ENCODE results near the gene BEX4. TPM values are rescaled to one million over a fixed set of nuclear protein-coding genes. Genes with fewer than 3 reads are reported as not detected.
A peak's percentile ranks its signal among the peaks of the same experiment; 100 is the strongest.

The BEX4 gene
- total and polyA plus RNA-seq, 2 experiments from 2014 or later = 39.3 to 135 TPM

DNA sequence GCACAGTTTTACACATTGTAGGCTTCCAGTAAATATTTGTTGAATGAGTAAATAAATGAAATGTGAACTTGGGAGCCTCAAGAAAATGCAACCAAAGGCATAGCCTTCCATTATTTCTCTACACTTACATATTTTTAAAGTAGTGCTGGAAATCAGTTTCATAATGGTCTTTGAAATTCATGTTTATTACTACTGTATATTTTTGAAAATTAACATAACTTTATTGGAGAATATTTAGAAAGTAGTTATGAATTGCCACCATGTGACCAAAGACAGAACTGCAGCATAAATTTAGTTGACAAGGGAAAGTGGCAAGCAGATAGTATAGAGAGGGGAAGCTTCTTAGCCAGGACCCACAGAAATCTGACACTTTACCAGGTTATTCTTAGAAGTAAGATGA is 33.6 kb downstream of the BEX4 start:
- peak; percentile 10 for DNase-seq (ENCODE audit: low spot score)
- Histone ChIP-seq H4K20me1 (replicated peaks; ENCODE audit: insufficient read depth) (no peaks in the 10 kb centered on the region), H3K79me2 (replicated peaks; ENCODE audit: insufficient read depth) (peaks cover 8% of the 10 kb centered on the region), H3K27ac (ENCODE audit: low read depth) (no peak overlapping the region), H3K4me3 (no peak overlapping the region), H3K36me3 (ENCODE audit: insufficient read depth) (peaks cover 6% of the 10 kb centered on the region; the same call in 1 of the 2 replicates), H3K27me3 (ENCODE audit: insufficient read depth) (no peaks in the 10 kb centered on the region), H3K4me1 (ENCODE audit: insufficient read depth) (peaks cover 9% of the 10 kb centered on the region), H2AFZ (no peak overlapping the region), H3K4me2 (no peak overlapping the region), H3K9me2 (ENCODE audit: insufficient read depth) (no peaks in the 10 kb centered on the region), H3F3A (replicated peaks; ENCODE audit: low read depth) (no peaks in the 10 kb centered on the region)
- Mint-ChIP-seq H3K4me3 (no peak overlapping the region), H3K4me1 (peaks cover 22% of the 10 kb centered on the region; the same call in 2 of the 3 replicates), H3K9me3 (no peaks in the 10 kb centered on the region), H3K27me3 (ENCODE audit: insufficient read depth, low read depth, poor library complexity) (peaks cover 3% of the 10 kb centered on the region), H3K27ac (no peak overlapping the region), H3K36me3 (ENCODE audit: low read depth) (peaks cover 19% of the 10 kb centered on the region)
- no peak for ATAC-seq
- TF ChIP-seq, protein P1, sequence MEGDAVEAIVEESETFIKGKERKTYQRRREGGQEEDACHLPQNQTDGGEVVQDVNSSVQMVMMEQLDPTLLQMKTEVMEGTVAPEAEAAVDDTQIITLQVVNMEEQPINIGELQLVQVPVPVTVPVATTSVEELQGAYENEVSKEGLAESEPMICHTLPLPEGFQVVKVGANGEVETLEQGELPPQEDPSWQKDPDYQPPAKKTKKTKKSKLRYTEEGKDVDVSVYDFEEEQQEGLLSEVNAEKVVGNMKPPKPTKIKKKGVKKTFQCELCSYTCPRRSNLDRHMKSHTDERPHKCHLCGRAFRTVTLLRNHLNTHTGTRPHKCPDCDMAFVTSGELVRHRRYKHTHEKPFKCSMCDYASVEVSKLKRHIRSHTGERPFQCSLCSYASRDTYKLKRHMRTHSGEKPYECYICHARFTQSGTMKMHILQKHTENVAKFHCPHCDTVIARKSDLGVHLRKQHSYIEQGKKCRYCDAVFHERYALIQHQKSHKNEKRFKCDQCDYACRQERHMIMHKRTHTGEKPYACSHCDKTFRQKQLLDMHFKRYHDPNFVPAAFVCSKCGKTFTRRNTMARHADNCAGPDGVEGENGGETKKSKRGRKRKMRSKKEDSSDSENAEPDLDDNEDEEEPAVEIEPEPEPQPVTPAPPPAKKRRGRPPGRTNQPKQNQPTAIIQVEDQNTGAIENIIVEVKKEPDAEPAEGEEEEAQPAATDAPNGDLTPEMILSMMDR (conservative IDR thresholded peaks at IDR 0.05; ENCODE audit: low read depth in 2 of 2) = peak; percentile 34 to 38; a peak in 2 of 4 replicates
- TF ChIP-seq, protein P2, sequence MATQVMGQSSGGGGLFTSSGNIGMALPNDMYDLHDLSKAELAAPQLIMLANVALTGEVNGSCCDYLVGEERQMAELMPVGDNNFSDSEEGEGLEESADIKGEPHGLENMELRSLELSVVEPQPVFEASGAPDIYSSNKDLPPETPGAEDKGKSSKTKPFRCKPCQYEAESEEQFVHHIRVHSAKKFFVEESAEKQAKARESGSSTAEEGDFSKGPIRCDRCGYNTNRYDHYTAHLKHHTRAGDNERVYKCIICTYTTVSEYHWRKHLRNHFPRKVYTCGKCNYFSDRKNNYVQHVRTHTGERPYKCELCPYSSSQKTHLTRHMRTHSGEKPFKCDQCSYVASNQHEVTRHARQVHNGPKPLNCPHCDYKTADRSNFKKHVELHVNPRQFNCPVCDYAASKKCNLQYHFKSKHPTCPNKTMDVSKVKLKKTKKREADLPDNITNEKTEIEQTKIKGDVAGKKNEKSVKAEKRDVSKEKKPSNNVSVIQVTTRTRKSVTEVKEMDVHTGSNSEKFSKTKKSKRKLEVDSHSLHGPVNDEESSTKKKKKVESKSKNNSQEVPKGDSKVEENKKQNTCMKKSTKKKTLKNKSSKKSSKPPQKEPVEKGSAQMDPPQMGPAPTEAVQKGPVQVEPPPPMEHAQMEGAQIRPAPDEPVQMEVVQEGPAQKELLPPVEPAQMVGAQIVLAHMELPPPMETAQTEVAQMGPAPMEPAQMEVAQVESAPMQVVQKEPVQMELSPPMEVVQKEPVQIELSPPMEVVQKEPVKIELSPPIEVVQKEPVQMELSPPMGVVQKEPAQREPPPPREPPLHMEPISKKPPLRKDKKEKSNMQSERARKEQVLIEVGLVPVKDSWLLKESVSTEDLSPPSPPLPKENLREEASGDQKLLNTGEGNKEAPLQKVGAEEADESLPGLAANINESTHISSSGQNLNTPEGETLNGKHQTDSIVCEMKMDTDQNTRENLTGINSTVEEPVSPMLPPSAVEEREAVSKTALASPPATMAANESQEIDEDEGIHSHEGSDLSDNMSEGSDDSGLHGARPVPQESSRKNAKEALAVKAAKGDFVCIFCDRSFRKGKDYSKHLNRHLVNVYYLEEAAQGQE (IDR thresholded peaks at IDR 0.05; ENCODE audit: unreplicated experiment) = no peak

DNA sequence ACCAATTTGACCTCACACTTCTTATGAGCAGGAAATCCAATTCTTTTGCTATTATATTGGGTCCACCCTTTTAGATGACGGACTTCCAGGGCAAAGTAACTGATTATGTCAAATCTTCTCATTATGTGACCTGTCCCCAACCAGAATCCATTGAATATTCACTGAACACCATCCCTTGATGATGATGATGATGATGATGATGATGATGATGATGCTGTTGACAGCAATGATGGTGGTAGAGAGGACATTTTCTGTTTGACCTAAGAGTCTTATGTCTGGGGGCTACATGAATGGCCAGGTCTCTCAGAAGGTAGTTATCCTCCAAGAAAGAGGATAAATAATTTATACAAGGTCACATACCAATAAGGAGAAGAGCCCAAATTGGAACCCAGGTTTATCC is 34.9 kb downstream of the BEX4 start:
- Histone ChIP-seq H3K27ac (ENCODE audit: low read depth) (no peak overlapping the region), H3K4me2 (no peak overlapping the region), H3K27me3 (ENCODE audit: insufficient read depth) (no peaks in the 10 kb centered on the region), H4K20me1 (replicated peaks; ENCODE audit: insufficient read depth) (no peaks in the 10 kb centered on the region), H3K9me2 (ENCODE audit: insufficient read depth) (no peaks in the 10 kb centered on the region), H3K4me1 (ENCODE audit: insufficient read depth) (peaks cover 11% of the 10 kb centered on the region), H3K36me3 (ENCODE audit: insufficient read depth) (peaks cover 6% of the 10 kb centered on the region; the same call in 1 of the 2 replicates), H3K4me3 (no peak overlapping the region), H3K79me2 (replicated peaks; ENCODE audit: insufficient read depth) (peaks cover 12% of the 10 kb centered on the region), H3F3A (replicated peaks; ENCODE audit: low read depth) (no peaks in the 10 kb centered on the region), H2AFZ (no peak overlapping the region)
- Mint-ChIP-seq H3K36me3 (ENCODE audit: low read depth) (peaks cover 27% of the 10 kb centered on the region), H3K9me3 (no peaks in the 10 kb centered on the region), H3K4me1 (peaks cover 21% of the 10 kb centered on the region; the same call in 2 of the 3 replicates), H3K27me3 (ENCODE audit: insufficient read depth, low read depth, poor library complexity) (peaks cover 5% of the 10 kb centered on the region), H3K27ac (no peak overlapping the region), H3K4me3 (no peak overlapping the region)
- DNase-seq (ENCODE audit: low spot score) = no peak
- ATAC-seq = no peak
- TF ChIP-seq, protein P3, sequence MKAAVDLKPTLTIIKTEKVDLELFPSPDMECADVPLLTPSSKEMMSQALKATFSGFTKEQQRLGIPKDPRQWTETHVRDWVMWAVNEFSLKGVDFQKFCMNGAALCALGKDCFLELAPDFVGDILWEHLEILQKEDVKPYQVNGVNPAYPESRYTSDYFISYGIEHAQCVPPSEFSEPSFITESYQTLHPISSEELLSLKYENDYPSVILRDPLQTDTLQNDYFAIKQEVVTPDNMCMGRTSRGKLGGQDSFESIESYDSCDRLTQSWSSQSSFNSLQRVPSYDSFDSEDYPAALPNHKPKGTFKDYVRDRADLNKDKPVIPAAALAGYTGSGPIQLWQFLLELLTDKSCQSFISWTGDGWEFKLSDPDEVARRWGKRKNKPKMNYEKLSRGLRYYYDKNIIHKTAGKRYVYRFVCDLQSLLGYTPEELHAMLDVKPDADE (IDR thresholded peaks at IDR 0.05) = no peak
- TF ChIP-seq, protein P4, sequence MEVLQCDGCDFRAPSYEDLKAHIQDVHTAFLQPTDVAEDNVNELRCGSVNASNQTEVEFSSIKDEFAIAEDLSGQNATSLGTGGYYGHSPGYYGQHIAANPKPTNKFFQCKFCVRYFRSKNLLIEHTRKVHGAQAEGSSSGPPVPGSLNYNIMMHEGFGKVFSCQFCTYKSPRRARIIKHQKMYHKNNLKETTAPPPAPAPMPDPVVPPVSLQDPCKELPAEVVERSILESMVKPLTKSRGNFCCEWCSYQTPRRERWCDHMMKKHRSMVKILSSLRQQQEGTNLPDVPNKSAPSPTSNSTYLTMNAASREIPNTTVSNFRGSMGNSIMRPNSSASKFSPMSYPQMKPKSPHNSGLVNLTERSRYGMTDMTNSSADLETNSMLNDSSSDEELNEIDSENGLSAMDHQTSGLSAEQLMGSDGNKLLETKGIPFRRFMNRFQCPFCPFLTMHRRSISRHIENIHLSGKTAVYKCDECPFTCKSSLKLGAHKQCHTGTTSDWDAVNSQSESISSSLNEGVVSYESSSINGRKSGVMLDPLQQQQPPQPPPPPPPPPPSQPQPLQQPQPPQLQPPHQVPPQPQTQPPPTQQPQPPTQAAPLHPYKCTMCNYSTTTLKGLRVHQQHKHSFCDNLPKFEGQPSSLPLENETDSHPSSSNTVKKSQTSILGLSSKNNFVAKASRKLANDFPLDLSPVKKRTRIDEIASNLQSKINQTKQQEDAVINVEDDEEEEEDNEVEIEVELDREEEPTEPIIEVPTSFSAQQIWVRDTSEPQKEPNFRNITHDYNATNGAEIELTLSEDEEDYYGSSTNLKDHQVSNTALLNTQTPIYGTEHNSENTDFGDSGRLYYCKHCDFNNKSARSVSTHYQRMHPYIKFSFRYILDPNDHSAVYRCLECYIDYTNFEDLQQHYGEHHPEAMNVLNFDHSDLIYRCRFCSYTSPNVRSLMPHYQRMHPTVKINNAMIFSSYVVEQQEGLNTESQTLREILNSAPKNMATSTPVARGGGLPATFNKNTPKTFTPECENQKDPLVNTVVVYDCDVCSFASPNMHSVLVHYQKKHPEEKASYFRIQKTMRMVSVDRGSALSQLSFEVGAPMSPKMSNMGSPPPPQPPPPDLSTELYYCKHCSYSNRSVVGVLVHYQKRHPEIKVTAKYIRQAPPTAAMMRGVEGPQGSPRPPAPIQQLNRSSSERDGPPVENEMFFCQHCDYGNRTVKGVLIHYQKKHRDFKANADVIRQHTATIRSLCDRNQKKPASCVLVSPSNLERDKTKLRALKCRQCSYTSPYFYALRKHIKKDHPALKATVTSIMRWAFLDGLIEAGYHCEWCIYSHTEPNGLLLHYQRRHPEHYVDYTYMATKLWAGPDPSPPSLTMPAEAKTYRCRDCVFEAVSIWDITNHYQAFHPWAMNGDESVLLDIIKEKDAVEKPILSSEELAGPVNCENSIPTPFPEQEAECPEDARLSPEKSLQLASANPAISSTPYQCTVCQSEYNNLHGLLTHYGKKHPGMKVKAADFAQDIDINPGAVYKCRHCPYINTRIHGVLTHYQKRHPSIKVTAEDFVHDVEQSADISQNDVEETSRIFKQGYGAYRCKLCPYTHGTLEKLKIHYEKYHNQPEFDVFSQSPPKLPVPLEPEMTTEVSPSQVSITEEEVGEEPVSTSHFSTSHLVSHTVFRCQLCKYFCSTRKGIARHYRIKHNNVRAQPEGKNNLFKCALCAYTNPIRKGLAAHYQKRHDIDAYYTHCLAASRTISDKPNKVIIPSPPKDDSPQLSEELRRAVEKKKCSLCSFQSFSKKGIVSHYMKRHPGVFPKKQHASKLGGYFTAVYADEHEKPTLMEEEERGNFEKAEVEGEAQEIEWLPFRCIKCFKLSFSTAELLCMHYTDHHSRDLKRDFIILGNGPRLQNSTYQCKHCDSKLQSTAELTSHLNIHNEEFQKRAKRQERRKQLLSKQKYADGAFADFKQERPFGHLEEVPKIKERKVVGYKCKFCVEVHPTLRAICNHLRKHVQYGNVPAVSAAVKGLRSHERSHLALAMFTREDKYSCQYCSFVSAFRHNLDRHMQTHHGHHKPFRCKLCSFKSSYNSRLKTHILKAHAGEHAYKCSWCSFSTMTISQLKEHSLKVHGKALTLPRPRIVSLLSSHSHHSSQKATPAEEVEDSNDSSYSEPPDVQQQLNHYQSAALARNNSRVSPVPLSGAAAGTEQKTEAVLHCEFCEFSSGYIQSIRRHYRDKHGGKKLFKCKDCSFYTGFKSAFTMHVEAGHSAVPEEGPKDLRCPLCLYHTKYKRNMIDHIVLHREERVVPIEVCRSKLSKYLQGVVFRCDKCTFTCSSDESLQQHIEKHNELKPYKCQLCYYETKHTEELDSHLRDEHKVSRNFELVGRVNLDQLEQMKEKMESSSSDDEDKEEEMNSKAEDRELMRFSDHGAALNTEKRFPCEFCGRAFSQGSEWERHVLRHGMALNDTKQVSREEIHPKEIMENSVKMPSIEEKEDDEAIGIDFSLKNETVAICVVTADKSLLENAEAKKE (CRISPR knock-in tag; IDR thresholded peaks at IDR 0.05) = no peak

Measured in GM23338 (cell line).